GM12878 (cell line): ENCODE data around the gene FBXL5. TPM values are rescaled to one million over a fixed set of nuclear protein-coding genes. Genes with fewer than 3 reads are reported as not detected.

Source experiments
- ATAC-seq: fragments of 200-7000 bp; cut with Tn5 transposase; 3 replicates; pipeline ENCODE4 v1.9.1; 2020; ENCODE audit warnings: mild to moderate bottlenecking, moderate library complexity
- BruUV-seq: library from RNA; stranded (reverse); fragments of 400-500 nt; replicated peaks from 2 replicates; lab custom pipeline; 2021; lab: Mats Ljungman, UMichigan
- CTCF ChIA-PET: fragments of 300-600 bp; sonication (Branson Sonifier 250); formaldehyde crosslinking; extraction: SDS; loops from one replicate; lab custom pipeline; 2021; ENCODE audit warnings: inconsistent platforms; lab: Yijun Ruan, JAX
- POLR2A ChIA-PET: fragments of 350-600 bp; formaldehyde crosslinking; extraction: SDS; loops from one replicate; lab custom pipeline; 2021; ENCODE audit warnings: inconsistent platforms; lab: Charles Lee
- RAD21 ChIA-PET: fragments of 300-600 bp; sonication (Branson Sonifier 250); formaldehyde crosslinking; loops from one replicate; lab custom pipeline; 2023; ENCODE audit warnings: antibody characterized with exemption; ENCODE audit not compliant: unreplicated experiment; lab: Charles Lee
- SMC1A ChIA-PET: fragments of 300-600 bp; sonication (Branson Sonifier 250); formaldehyde crosslinking; loops from one replicate; lab custom pipeline; 2023; ENCODE audit not compliant: unreplicated experiment, uncharacterized antibody; lab: Charles Lee
- DNase-seq: peaks from one replicate; pipeline ENCODE4 v3.0.0-alpha.2; 2011; ENCODE audit warnings: low read depth, low spot score
- FAIRE-seq: peaks from 3 replicates; lab custom pipeline; 2011; peaks lifted over from hg19 to GRCh38; lab: Jason Lieb, UNC
- H2AFZ ChIP-seq: 2 replicates; pipeline ENCODE4 v1.6.0; 2011; ENCODE audit warnings: low read depth, low read length, control low read depth; ENCODE audit not compliant: control insufficient read depth
- H3K27ac ChIP-seq: 2 replicates; pipeline ENCODE4 v1.5.1; 2011; ENCODE audit warnings: control low read depth; ENCODE audit not compliant: control insufficient read depth, insufficient read depth
- H3K27me3 ChIP-seq, 2 experiments: replicated peaks in 1 of 2; 2 replicates each; pipeline versions ENCODE4 v1.6.0 to v1.6.1; 2011; ENCODE audit warnings: low read length in 1 of 2; ENCODE audit not compliant: control insufficient read depth in 2 of 2, insufficient read depth in 2 of 2
- H3K36me3 ChIP-seq, 2 experiments: 2 replicates each; pipeline ENCODE4 v1.5.1; 2011; ENCODE audit warnings: low read length in 1 of 2; ENCODE audit not compliant: control insufficient read depth in 2 of 2, insufficient read depth in 2 of 2
- H3K4me1 ChIP-seq: 2 replicates; pipeline ENCODE4 v1.6.1; 2011; ENCODE audit warnings: mild to moderate bottlenecking, low read length, moderate library complexity, mixed read lengths; ENCODE audit not compliant: control insufficient read depth, insufficient read depth
- H3K4me2 ChIP-seq: 2 replicates; pipeline ENCODE4 v1.6.0; 2011; ENCODE audit warnings: control low read depth; ENCODE audit not compliant: control insufficient read depth, insufficient read depth
- H3K4me3 ChIP-seq: fragments of 200-600 bp; sonication (generic); 2 replicates; pipeline ENCODE4 v1.5.1; 2016
- H3K79me2 ChIP-seq: 2 replicates; pipeline ENCODE4 v1.6.0; 2011; ENCODE audit warnings: low read length; ENCODE audit not compliant: control insufficient read depth, insufficient read depth
- H3K9ac ChIP-seq: 2 replicates; pipeline ENCODE4 v1.8.0; 2011; ENCODE audit warnings: low read length, control low read depth, mixed read lengths; ENCODE audit not compliant: control insufficient read depth, insufficient read depth
- H3K9me3 ChIP-seq: replicated peaks from 3 replicates; pipeline ENCODE4 v1.5.1; 2011; ENCODE audit warnings: mild to moderate bottlenecking, low read length; ENCODE audit not compliant: control insufficient read depth, insufficient read depth
- H4K20me1 ChIP-seq: 2 replicates; pipeline ENCODE4 v1.6.0; 2011; ENCODE audit not compliant: control insufficient read depth, insufficient read depth
- BACH1 ChIP-seq: fragments of 450-650 bp; IDR thresholded peaks from 2 replicates; pipeline ENCODE4 v1.6.1; 2017; ENCODE audit warnings: mild to moderate bottlenecking, borderline replicate concordance
- SIX5 ChIP-seq: IDR thresholded peaks from 2 replicates; pipeline ENCODE4 v1.6.1; 2011; ENCODE audit warnings: mild to moderate bottlenecking, low read depth, low read length, moderate library complexity; ENCODE audit not compliant: severe bottlenecking
- SREBF1 ChIP-seq: IDR thresholded peaks from 2 replicates; pipeline ENCODE4 v1.6.1; 2012; ENCODE audit warnings: mild to moderate bottlenecking, low read length
- WGBS: methylation state at CpG from one replicate; pipeline ENCODE4 v1.1.6; 2016; ENCODE audit warnings: low lambda C conversion rate; ENCODE audit not compliant: insufficient replicate concordance, insufficient coverage; ENCODE audit errors: missing lambda C conversion rate; 5-methylcytosine and 5-hydroxymethylcytosine counted together
- in situ Hi-C: fragments of 300-500 bp; cut with MboI; formaldehyde crosslinking; loops from 9 replicates; pipeline ENCODE4 v1.14.3; 2018; ENCODE audit warnings: mixed read lengths
- intact Hi-C: fragments of 100-400 bp; cut with micrococcal nuclease; formaldehyde crosslinking; loops from one replicate; pipeline ENCODE4 v1.14.2; 2022; ENCODE audit not compliant: unreplicated experiment
- polyA plus RNA-seq, 11 experiments: library from polyadenylated mRNA; depleted of rRNA in 4 of 11; unstranded in 6 of 11; stranded (reverse) in 5 of 11; fragments of >200 nt; fragmentation: Nextera tagmentation in 4 of 11; fragmentation: Illumina TruSeq in 1 of 11; extraction: Ambion mirVana in 4 of 11; extraction: Trizol in 1 of 11; gene quantifications; 1 replicate in 1 of 11; 2 replicates in 10 of 11; pipeline versions ENCODE4 v1.2.1 to v1.2.3, GENCODE V29; 2011 to 2016; ENCODE audit warnings: inconsistent platforms in 2 of 11, missing spikeins in 2 of 11, low read depth in 1 of 11
- total RNA-seq, 4 experiments: library from RNA; depleted of rRNA in 3 of 4; stranded (reverse); fragments of >200 nt in 3 of 4; fragmentation: Illumina TruSeq in 1 of 4; extraction: Trizol in 1 of 4; gene quantifications; 2 replicates each; pipeline versions ENCODE4 v1.2.1 to v1.2.3, GENCODE V29; 2013 to 2021

The FBXL5 gene
- total and polyA plus RNA-seq, 10 of the 15 experiments (the other 5 are each of a cell fraction or from before 2014, with no cell fraction given): 10.1 to 46.2 (median 32.7) TPM

DNA sequence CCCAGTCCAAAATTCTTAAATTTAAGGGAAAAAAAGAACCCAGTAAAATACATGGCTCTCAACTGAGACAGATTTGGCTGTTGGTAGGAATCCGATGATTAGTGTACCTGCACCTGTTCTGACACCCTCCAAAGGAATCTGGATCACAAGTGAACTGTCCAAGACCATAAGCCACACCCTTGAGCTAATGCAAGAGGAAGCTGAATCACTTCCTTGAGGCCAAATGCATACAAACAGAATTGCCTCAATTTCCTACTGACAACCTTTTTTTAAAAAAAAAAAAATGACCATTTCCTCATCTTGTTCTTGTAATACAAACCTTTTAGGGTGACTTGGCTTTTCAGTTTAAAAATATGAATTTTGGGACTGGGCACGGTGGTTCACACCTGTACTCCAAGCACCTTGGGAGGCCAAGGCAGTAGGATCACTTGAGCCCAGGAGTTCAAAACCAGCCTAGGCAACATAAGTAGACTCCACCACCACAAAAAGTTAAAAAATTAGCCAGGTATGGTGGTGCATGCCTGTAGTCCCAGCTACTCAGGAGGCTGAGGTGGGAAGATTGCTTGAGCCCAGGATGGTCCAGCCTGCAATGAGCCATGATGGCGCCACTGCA lies 10.7 kb upstream of the FBXL5 start (continued):
- TF ChIP-seq BACH1 (no peak), SREBF1 (no peak)
- TF ChIP-seq, all 136 proteins: peak for 0

DNA sequence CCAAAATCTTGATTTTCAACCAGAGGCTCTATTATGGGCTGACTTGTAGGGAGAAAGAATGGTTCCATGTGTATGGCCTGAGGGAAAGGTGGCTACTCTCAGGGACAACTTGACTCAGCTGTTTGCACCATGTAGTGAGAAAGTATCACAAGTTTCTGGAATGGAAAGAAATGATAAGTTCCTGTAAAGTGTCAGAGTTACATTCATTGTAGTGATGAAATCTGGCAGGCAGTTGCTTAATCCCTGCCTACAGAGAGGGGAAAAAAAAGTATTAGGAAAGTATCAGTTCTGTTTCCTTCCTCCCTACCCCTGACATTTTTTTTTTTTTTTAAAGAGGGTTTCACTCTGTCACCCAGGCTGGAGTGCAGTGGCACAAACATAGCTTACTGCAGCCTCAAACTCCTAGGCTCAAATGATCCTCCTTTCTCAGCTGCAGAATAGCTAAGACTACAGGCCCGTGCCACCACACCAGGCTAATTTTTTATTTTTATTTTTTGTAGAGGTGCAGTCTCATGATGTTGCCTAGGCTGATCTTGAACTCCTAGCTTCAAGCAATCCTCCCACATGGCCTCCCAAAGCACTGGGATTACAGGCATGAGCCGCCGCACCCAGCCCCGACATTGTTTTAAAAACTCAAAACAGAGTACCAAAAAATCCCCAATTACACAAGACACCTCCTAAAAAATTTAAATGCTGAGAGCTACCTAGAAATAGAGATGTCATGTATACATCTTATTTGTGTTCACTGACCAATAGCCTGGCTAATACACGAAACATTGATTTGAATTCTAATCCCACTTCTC lies 4.8 kb upstream of the FBXL5 start:
- ChIA-PET SMC1A (interaction anchor here (1.1 to 1.5 kb wide), 2 partner anchors 9 to 15 kb away, joined by 3 to 4 read pairs; no protein-coding TSS in a partner anchor), RAD21 (interaction anchor here (1.7 kb wide), 1 partner anchor 15 kb away, joined by 5 read pairs; no protein-coding TSS in a partner anchor), POLR2A (interaction anchor here (0.6 to 1.7 kb wide), 4 partner anchors 12 to 593 kb away, joined by 3 to 6 read pairs (median 4); no protein-coding TSS in a partner anchor), CTCF (interaction anchor here (0.9 kb wide), 2 partner anchors 16 to 22 kb away, joined by 3 read pairs; partner anchors contain the start of gene FAM200B)
- no peak for ATAC-seq
- no peaks in the 10 kb centered on the region for H4K20me1 ChIP-seq
- no peak overlapping the region for H3K4me3 ChIP-seq
- no peak for TF ChIP-seq SIX5
- H3K36me3 ChIP-seq: no peaks in the 10 kb centered on the region
- H3K9ac ChIP-seq: no peak overlapping the region
- H3K4me2 ChIP-seq: no peak overlapping the region
- H2AFZ ChIP-seq: no peak overlapping the region
- intact Hi-C loops: loop anchor here (10.0 kb wide), 2 partner anchors 115 to 1495 kb away; partner anchors contain the start of gene CD38
- H3K27ac ChIP-seq: no peak overlapping the region
- 88% methylated on average over 5 of the region's 5 CpGs for WGBS
- H3K9me3 ChIP-seq: no peaks in the 10 kb centered on the region
- H3K4me1 ChIP-seq: peaks cover 3% of the 10 kb centered on the region; the same call in 1 of the 2 replicates
- H3K79me2 ChIP-seq: peaks cover 2% of the 10 kb centered on the region; the same call in 1 of the 2 replicates
- H3K27me3 ChIP-seq: no peaks in the 10 kb centered on the region
- BruUV-seq: no TSS peak
- DNase-seq: no peak
- in situ Hi-C loops: loop anchor here (10.0 kb wide), 1 partner anchor 655 kb away; the partner anchor contains the start of gene CPEB2
- FAIRE-seq: no peak
